HG03280 (cell line): ENCODE measurements around the gene NR2C2AP.
A peak's percentile ranks its signal among the peaks of the same experiment; 100 is the strongest.

Experiments used
- ATAC-seq: cut with Tn5 transposase; IDR thresholded peaks from one replicate; pipeline ENCODE4 v1.9.1; 2021; ENCODE audit warnings: mild to moderate bottlenecking, moderate library complexity; ENCODE audit not compliant: unreplicated experiment

The NR2C2AP gene

DNA sequence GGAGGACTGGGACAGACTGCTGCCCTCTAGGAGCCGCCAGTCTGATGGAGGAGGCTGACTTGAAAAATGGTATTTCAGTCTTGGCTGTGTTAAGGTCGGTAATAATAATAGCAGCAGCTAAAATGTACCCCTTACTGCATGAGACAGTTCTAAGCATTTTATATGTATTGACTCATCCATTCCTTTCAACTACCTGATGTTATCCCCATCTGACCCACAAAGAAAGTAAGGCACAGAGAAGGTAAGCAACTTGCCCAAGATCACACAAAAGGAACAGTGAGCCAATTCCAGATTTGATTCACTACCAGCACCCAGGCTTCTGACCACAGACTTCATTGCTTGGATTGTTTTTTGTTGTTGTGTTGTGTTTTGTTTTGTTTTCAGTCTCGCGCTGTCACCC is 12.6 kb upstream of the NR2C2AP start:
- ATAC-seq, result no peak

DNA sequence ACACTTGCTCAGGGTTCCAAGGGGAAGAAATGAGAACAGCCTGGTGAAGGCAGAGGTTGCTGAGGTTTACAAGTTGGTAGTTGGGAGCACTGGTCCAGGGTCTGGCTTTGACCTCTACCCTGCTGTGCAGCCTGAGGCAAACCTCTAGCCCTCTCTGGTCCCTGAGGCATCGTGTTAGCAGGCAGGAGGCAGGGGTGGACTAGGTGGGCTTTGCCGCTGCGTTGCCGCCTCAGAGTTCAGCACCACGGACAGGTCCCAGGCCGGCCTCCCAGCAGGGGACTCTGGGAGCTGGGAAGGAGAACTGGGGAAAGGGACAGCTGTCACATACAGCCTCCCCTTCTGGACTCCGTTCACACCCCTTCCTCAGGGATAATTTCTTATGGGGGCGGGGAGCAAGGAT is 11.7 kb upstream of the NR2C2AP start:
- ATAC-seq, result no peak

DNA sequence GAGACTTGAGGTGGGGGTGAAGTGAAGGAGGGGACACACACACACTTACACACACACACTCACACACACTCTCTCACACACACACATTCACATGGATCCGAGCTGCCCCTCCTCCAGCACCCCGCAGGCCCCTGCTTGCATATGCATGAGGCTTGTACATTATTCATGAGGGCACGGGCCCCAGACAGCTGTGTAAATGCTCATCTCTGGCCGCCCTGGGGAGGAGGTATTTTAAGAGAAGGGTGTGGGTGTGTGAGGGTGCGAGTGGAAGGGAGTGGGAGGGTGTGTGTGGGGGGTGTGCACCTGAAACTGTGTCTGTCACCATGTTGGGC is 10.9 kb upstream of the NR2C2AP start:
- no peak for ATAC-seq

DNA sequence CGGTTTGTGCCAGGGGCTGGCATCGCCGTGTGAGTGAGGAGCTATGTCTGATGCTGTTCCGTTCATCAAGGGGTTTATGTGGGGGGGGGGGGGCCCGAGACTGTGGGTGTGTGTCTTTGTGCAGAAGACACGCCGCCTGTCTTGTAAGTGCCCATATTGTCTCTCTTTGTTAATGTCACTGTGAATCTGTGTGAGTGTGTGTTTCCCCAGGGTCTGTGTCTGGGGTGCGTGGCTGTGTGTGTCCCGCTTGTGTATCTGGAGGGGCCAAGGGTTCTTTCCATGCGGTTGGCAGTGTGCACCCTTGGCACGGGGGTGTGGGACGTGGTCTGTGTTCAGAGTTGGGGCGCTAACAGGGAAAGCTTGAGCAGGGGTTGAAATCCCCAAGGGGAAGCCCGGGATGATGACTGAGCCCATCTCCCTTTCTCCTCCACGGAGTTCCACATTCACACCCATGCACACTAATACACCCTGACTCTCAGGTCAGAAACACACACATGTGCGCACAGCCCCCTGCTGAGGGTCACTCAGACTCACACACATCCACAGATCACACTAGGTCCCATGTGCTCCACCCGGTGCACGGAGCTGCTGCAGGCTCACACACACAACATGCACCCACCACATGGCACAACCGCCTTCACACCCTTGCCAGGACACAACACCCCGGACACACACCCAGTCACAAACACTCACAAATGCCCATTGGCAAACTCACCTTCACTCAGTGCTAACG is 10.4 kb upstream of the NR2C2AP start:
- no peak for ATAC-seq

DNA sequence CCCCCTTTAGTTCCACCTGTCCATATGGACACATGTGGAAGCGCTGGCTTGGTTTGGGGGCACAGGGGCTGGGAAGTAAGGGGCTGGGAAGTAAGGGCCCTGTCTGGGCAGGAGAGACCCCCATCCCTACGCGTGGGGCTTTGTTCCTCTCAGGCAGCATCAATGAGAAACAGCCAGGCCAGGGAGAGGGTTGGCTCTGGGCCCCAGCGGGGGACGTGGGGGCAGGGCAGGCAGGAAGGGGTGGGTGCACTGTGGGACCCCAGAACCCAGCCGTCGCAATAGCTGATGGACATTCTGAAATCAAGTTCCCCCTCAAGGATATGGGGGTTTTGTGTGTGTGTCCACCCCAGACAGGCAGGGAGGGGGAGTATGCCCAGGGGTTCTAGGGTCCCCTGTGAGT is 9.7 kb upstream of the NR2C2AP start:
- no peak for ATAC-seq

DNA sequence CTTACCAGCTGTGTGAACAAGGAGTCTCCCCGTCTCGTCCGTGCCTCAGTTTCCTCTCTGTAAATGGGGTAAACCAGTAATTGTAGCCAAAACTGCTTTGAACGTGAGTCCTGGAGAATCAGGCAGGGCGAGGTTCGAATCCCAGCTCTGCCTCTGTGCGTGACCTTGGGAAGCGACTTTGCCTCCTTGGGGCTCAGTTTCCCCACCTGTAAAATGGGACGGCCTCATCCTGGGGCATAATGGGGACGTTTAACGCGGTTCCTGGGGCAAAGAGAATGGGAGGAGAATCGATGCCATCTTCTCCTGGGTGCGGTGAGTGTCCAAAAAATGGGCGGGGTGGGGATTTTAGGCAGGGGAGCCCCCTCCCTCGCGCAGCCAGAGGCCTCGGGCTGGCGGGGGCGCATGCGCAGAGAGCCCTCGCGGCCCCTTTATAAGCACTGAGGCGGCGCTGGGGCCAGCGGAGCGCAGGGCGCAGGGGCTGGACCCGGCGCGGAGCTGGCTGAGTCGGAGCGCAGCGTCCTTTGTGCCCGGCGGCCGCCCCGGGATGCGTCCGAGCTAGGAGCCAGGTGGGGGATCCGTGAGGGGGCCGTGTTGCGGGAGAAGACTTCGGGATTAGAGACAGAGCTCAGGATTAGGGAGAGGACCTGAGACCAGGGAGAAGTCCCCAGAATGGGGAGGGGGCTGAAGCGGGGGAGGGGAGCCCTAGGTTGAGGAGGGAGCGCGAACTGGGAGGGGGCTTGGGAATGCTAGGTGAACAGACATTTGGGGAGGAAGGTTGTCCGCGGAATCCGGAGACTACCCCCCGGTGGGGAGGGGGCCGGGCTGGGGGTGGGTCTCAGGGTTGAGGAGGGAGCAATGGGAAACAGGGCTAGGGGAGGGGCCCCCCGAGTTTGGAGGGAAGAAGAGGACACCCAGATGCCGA is 8.5 kb upstream of the NR2C2AP start, which contains the start of gene NCAN:
TSS of gene NCAN (plus strand) at position 460 of the 922 bp plus-strand sequence. CDS start 4,996 bp downstream, outside the sequence.
- ATAC-seq, result no peak

DNA sequence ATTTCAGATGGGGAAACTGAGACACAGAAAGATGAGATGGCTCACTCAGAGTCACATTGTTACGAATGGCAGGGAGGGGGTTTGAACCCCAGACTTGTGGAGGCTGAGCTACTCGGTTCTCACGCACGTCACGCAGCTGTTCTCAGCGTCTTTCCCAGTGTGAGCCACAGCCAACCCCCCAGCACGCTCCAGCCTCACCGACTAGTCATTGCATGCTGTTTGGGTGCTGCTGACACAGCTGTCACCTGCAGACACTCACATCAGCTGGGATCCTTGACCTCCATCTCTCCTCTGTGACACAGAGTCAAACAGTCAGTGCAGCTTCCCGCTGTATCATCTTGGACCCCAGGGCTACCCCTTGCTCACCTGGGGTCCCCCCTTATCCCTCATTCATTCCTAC is 6.2 kb upstream of the NR2C2AP start:
- no peak for ATAC-seq

DNA sequence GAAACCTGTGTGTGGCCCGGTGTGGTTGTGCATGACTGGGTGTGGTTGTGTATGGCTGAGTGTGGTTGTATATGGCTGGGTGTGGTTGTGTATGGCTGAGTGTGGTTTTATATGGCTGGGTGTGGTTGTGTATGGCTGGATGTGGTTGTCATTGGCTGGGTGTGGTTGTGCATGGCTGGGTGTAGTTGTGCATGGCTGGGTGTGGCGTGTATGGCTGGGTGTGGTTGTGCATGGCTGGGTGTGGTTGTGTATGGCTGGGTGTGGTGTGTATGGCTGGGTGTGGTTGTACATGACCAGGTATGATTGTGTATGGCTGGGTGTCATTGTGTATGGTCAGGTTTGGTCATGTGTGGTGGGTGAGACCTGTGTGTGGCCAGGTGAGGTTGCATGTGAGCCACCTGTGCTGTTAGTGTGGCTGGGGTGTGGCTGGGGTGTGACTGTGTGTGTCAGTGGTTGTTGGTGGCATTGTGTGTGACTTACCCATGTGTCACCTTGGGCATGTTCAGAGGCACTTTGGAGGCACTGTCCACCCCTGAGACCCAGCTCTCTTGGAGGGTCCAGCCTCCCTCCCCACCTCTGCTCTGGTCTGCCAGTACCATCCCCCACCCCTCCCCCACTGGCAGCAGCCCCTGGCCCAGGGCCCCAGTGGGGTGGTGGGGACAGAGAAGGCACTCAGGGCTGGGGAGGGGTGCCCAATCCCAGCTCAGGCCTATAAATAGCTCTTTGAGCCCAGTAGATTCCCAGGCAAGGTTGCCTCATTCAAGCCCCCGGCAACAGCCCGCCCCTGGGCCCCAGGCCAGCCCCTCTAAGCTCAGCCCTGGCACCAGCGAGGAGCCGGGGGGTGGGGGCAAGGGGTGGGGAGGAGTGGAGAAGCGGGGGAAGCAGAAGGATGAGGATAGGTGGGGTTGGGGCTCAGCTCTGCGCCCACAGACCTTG is 4.7 kb upstream of the NR2C2AP start:
- ATAC-seq, result no peak

DNA sequence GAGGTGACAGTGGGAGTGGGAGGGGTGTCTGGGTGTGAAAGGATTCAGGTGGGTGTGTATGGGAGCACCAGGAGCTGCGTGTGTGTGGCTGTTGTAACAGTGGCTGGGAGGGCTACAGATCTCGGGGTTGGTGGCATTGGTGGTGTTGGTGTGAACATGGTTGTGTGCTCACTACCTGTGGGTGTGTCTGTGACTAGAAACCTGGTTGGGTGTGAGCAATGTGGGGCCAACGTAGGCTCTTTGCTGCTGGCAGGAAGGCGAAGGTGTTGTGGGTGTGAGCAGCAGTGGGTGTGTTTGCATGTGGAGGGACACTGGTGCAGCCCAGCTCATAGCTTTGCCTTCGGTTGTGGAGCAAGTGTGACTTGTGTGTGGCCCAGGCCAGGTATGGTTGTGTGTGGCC is 3.7 kb upstream of the NR2C2AP start:
- ATAC-seq, result no peak

DNA sequence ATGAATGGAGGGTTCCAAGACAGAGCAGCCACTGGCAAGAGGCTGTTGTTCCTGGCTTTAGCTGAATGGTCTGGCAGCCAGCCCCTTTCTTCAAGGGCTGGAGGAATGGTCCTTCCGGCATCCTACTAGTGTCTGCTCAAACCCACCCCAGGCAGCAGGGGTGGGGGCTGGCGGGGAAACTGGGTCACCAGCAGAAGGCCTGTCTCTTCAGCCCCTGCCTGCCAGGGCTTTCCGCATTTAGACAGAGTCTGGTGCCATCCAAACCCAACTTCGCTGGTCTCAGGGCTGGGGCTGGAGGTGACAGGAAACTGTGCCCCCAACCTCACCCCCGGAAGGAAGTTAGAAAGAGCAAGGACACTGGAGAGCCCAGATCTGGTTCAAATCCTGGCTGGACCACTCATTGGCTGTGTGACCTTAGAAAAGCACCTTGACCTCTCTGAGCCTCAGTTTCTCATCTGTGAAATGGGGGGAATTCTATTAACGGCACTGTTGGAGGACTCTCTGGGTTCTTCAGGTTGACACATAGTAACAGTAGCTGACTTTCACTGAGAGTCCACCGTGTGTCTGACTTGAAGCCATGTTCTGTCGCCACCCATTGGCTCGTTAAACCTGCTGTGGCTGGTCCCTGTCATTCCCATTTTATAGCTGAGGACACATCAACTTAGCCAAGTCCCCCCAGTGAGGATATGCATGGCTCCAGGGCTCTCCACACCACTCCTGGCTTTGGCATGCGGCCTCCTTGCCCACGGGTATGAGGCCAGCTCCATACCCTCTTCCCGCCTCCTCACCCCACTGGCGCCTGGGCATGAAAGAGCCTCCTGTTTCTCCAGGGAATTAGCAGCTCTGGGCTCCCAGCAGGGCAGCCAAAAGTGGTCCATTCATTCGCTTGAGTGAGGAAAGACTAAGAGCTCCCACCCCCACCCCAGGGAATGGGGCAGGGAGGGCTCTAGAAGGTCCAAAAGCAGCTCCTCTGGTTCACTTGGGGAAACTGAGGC is 2.5 kb upstream of the NR2C2AP start:
- ATAC-seq, result no peak

DNA sequence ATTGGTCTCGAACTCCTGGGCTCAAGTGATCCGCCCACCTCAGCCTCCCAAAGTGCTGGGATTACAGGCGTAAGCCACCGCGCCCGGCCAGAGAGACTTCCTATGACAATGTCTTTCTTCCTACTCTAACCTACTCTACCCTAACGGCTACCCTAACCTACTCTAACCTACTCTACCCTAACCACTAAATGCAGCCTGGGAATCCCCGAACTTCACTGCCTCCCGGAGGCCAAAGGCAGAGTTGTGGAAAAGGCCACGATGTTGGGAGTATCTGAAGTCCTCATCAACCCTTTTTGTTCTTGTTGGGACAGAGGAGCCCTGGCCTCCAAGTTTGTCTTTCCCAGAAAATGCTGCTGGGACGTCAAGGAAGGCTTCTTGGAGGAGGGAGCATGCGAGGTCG is 967 bp upstream of the NR2C2AP start:
- no peak for ATAC-seq

DNA sequence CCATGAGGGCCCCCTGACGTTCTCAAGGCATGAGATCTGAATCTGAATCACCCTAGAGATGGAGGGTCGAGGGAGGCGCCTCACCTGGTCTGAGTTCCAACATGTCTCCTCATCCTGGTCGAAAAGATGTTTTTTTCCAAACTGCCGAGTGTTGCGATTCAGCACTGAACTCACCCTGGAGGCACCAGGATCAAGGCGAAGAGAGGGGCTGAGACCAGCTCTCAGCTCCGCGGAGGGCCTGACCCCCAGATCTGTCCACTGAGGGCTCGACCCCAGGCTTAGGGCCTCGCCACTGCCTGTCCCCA is 555 bp downstream of the NR2C2AP start:
- no peak for ATAC-seq

DNA sequence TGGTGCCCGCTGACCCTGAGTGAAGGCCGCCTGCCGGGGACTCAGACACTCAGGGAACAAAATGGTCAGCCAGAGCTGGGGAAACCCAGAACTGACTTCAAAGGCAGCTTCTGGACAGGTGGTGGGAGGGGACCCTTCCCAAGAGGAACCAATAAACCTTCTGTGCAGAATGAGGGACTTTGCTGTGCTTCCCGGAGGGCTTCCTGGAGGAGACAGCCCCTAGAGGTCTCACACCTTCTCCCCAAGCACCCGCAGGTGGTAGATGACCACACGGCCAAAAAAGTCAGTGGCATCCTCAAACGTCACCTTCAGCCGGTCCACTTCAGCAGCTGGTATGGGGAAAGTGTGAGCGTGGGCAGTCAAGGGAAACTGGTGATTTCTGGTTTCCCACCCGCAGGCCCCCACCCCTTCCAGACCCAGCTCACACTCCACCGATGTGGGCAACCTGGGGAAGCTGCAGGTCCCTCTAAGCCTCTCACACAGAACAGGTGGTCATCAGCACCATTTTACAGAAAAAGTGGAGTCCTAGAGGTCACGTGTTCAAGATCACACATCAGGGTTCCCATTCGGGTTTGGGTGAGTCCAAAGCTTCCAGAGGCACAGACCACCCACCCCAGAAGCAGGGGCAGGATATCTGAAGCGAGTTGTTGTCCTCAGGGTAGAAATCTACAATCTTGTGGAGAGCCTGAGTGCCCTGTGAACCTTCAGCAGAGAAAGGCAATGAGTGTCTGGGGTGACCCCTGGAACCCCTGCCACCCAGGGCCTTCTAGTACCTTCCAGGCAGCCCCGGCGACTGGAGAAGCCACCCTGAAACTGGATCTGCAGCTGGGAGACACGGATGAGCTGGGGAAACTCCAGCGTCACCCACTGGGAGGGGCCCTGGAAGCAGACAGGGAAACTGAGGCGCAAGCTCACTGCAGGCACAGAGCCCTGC is 1.2 kb downstream of the NR2C2AP start:
- no peak for ATAC-seq

DNA sequence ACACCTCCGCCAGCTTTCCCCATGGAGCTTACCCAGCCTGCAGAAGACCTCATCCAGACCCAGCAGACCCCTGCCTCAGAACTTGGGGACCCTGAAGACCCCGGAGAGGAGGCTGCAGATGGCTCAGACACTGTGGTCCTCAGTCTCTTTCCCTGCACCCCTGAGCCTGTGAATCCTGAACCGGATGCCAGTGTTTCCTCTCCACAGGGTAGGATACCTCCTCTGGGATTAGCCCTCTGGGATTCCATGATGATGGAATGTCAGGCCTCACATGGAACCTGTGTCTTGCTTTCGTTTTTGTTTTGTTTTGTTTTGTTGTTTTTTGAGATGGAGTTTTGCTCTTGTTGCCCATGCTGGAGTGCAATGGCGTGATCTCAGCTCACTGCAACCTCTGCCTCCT is 9.3 kb downstream of the NR2C2AP start:
- ATAC-seq, result no peak

DNA sequence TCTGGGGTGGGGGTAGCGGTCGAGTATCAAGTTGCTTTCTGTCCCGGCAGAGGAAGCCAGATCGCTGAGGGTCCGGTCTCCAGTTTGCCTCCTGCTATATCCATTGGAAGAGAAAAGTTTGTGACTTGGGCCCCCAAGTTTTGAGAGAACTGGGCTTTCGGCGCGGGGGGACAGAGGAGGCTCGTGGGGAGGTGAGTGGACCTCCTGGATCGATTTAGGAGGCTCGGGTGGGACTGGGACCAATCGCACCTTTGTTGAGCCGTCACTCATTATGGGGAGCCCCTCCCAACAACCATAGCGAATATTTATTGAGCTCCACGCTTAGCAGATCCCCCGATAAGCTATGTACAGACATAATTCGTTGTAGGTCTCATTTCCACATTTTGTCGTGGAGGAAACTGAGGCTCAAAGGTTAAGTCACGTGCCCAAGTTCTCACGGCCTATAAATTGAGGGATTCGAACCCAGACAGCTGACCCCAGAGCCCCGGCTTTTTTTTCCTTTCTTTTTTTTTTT is 10.2 kb downstream of the NR2C2AP start:
- peak; percentile 3 for ATAC-seq

DNA sequence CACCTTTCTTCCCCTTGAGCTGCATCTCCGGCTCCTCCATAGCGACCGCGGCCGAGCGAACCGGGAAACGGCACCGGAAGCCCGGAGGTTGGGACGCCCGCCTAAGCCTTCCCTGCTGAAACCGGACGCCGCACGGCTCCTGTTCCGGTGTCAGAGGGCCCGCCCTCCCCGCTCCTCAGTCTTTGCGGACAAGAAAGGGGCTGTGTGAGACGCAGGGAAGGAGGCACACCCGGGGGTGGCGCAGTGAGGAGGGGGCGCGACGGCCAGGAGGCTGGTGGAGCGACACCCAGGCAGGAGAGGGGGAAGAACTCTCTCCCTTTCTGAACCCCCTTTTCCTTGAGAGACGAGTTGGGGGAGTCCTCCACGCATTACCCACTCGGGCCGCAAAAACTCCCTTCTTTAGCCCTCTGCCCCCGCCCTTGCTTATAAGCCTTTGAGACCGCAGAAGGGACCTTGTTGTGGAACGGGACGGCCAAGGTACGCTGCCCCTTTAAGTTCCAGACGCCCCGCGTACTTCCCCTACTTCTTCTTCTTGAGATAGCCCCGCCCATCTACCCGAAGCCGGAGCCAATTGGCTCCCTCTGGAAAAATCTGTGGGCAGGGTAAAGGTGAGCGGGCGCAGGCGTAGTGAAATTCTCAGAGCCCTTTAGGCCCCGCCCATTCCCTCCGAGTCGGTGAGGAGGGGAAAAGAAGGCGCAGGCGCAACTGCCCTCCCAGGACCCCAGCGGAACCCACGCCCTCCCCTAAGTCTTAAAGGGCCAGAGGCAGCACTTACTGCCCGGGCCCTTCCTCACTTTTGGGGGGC is 10.9 kb downstream of the NR2C2AP start, which contains the start of the genes BORCS8 and RFXANK:
TSS of gene BORCS8 (minus strand) at position 75 of the 805 bp plus-strand sequence. CDS start at position 40, 35 bp downstream.
TSS of gene RFXANK (plus strand) at position 181 of the 805 bp plus-strand sequence. CDS start 1,689 bp downstream, outside the sequence.
- ATAC-seq, result peak; percentile 86

DNA sequence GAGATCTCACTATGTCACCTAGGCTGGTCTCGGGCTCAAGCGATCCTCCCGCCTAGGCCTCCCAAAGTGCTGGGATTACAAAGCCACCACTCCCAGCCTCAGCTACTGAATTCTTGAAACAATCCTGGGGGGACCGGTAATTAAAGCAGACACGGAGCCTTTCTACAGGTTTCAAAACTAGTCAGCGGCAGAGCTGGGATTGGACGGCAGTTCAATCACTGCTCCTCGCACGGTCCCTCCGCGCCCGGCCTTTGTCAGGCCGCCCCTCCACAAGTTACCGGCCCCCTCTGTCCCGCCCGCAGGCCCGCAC is 11.5 kb downstream of the NR2C2AP start:
- ATAC-seq, result no peak

DNA sequence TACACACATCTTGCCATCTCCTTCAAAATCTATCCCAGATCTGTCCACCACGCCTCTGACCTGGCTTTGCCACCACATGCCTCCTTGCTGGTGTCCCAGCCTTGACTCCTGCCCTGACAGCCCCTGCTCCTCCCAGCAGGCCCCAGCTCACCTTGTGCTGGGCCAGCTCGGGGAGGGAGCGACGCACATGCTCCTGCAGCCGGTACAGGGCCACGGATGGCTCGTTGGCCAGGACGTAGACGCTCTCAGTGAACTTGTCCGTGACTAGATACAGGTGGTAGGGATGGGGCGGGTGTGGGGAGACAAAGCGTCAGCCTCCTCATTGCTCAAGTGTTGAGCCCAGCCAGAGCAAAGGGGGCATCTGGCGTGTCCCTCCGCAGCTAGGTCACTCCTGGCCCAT is 16.5 kb downstream of the NR2C2AP start:
- no peak for ATAC-seq
